ENCODE data around the gene ITGB1BP2.
"Not testable (repeated sequence)": the region's sequence is repeated elsewhere in the genome, so short reads cannot be mapped to it uniquely, and the experiment has no call there.

DNA sequence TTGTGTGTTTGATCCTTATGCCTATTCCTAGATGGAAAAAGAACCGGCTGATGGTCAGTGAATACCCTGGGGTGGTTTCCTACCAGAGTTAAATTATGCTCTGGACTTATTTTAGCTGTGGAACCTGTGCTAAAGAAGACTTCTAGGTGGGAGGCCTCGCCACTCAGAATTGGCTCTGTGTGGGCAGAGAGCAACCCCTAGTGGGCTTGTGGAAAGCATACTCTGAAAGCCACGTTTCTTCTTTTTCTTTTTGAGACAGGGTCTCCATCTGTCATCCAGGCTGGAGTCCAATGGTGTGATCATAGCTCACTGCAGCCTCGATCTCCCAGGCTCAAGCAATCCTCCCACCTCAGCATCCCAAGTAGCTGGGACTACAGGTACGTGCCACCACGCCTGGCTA, 48.3 kb downstream of the ITGB1BP2 start:
- TF ChIP-seq POLR2A (IDR thresholded peaks at IDR 0.05; ENCODE audit: extremely low read depth, insufficient read length); MYC (IDR thresholded peaks at IDR 0.05; ENCODE audit: low read depth, low read length): not testable (repeated sequence)
- TF ChIP-seq, protein P1, sequence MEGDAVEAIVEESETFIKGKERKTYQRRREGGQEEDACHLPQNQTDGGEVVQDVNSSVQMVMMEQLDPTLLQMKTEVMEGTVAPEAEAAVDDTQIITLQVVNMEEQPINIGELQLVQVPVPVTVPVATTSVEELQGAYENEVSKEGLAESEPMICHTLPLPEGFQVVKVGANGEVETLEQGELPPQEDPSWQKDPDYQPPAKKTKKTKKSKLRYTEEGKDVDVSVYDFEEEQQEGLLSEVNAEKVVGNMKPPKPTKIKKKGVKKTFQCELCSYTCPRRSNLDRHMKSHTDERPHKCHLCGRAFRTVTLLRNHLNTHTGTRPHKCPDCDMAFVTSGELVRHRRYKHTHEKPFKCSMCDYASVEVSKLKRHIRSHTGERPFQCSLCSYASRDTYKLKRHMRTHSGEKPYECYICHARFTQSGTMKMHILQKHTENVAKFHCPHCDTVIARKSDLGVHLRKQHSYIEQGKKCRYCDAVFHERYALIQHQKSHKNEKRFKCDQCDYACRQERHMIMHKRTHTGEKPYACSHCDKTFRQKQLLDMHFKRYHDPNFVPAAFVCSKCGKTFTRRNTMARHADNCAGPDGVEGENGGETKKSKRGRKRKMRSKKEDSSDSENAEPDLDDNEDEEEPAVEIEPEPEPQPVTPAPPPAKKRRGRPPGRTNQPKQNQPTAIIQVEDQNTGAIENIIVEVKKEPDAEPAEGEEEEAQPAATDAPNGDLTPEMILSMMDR (IDR thresholded peaks at IDR 0.05; ENCODE audit: low read depth, low read length), result not testable (repeated sequence)
- TF ChIP-seq, protein P2, sequence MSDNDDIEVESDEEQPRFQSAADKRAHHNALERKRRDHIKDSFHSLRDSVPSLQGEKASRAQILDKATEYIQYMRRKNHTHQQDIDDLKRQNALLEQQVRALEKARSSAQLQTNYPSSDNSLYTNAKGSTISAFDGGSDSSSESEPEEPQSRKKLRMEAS (IDR thresholded peaks at IDR 0.05; ENCODE audit: low read depth, low read length), result not testable (repeated sequence)
